SU-DHL-6 (cell line): ENCODE measurements around the gene MAML3.

ENCODE experiments used
- H2AFZ ChIP-seq: fragments of 200-600 bp; sonication (generic); 2 replicates; pipeline ENCODE4 v1.6.1; 2014; ENCODE audit warnings: low read depth, mild to moderate bottlenecking, moderate library complexity, mixed read lengths, antibody characterized with exemption, low read length; ENCODE audit not compliant: severe bottlenecking
- H3F3A ChIP-seq: fragments of 200-600 bp; shearing (Covaris generic); 2 replicates; pipeline ENCODE4 v1.6.0; 2016; ENCODE audit warnings: antibody characterized with exemption, mild to moderate bottlenecking; ENCODE audit not compliant: insufficient read depth
- H3K27ac ChIP-seq: fragments of 200-600 bp; sonication (generic); 2 replicates; pipeline ENCODE4 v1.5.1; 2016; ENCODE audit warnings: low read depth, mild to moderate bottlenecking, low read length, moderate library complexity, mixed read lengths
- H3K27me3 ChIP-seq: fragments of 200-600 bp; sonication (generic), shearing (Covaris generic); 2 replicates; pipeline ENCODE4 v1.6.0; 2014; ENCODE audit warnings: mild to moderate bottlenecking, low read length
- H3K36me3 ChIP-seq: fragments of 200-600 bp; sonication (generic); 2 replicates; pipeline ENCODE4 v1.6.1; 2014; ENCODE audit warnings: mild to moderate bottlenecking, low read length, mixed read lengths
- H3K4me2 ChIP-seq: fragments of 300-600, 200-600 bp; shearing (Covaris generic), sonication (generic); 2 replicates; pipeline ENCODE4 v1.6.0; 2014; ENCODE audit warnings: low read length, low read depth, mild to moderate bottlenecking; ENCODE audit not compliant: poor library complexity, severe bottlenecking
- H3K4me3 ChIP-seq: fragments of 200-600 bp; sonication (generic); 2 replicates; pipeline ENCODE4 v1.5.1; 2014; ENCODE audit warnings: antibody characterized with exemption, low read length, mild to moderate bottlenecking, mixed read lengths; ENCODE audit not compliant: insufficient read depth, poor library complexity, severe bottlenecking
- H3K79me2 ChIP-seq: fragments of 200-600 bp; sonication (generic); 2 replicates; pipeline ENCODE4 v1.6.1; 2014; ENCODE audit warnings: mild to moderate bottlenecking, low read length, moderate library complexity; ENCODE audit not compliant: insufficient read depth
- H3K9ac ChIP-seq: fragments of 200-600 bp; sonication (generic); 2 replicates; pipeline ENCODE4 v1.7.0; 2014; ENCODE audit warnings: mild to moderate bottlenecking, low read length
- H3K9me2 ChIP-seq: fragments of 200-600 bp; sonication (generic); replicated peaks from 2 replicates; pipeline ENCODE4 v1.6.1; 2014; ENCODE audit warnings: low read length; ENCODE audit not compliant: insufficient read depth
- H3K9me3 ChIP-seq: fragments of 200-600 bp; sonication (generic); 2 replicates; pipeline ENCODE4 v1.6.1; 2014; ENCODE audit warnings: low read length, mixed read lengths; ENCODE audit not compliant: insufficient read depth
- H4K20me1 ChIP-seq: fragments of 200-600 bp; sonication (generic); 2 replicates; pipeline ENCODE4 v1.6.1; 2014; ENCODE audit warnings: low read depth, mild to moderate bottlenecking, antibody characterized with exemption, low read length, moderate library complexity, mixed read lengths
- CTCF ChIP-seq: fragments of 200-600 bp; sonication (generic); IDR thresholded peaks from one replicate; pipeline ENCODE4 v1.5.1; 2017; ENCODE audit warnings: antibody characterized with exemption, mild to moderate bottlenecking, low read length, moderate library complexity; ENCODE audit not compliant: insufficient read depth, poor library complexity, severe bottlenecking
- EZH2phosphoT487 ChIP-seq: fragments of 200-600 bp; sonication (generic), shearing (Covaris generic); conservative IDR thresholded peaks from 2 replicates; pipeline ENCODE4 v1.6.1; 2018; ENCODE audit warnings: mild to moderate bottlenecking, antibody characterized with exemption, low read length, moderate library complexity, mixed read lengths

Gene MAML3

DNA sequence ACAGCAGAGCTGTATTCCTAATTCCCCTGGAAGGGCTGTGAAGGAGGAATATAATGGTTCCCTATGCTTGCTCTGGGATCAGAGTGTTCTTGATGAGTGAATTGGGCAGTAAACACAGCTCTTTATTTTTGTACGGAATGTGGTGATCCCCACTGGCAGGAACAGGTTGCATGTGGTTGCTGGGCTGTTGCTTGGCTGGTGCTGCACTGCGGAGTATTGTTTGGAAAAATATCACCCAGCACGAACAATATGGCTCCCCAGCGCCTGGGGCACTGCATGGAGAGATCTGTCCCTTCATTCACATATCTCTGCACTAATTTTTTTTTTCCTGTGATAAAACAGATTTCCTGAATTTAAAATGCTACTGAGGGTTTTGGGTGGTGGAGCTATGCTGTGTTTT, 368.6 kb downstream of the MAML3 start:
- H3K9me2 ChIP-seq = no peaks in the 10 kb centered on the region
- H3K27me3 ChIP-seq = no peaks in the 10 kb centered on the region
- no peaks in the 10 kb centered on the region for H3F3A ChIP-seq
- no peaks in the 10 kb centered on the region for H3K9me3 ChIP-seq
- no peak for TF ChIP-seq EZH2phosphoT487
- no peak for TF ChIP-seq CTCF
- no peaks in the 10 kb centered on the region for H3K79me2 ChIP-seq
- no peak overlapping the region for H3K4me3 ChIP-seq
- no peaks in the 10 kb centered on the region for H4K20me1 ChIP-seq
- no peak overlapping the region for H3K27ac ChIP-seq
- H2AFZ ChIP-seq = no peak overlapping the region
- H3K4me2 ChIP-seq = no peak overlapping the region
- H3K9ac ChIP-seq = no peak overlapping the region
- no peaks in the 10 kb centered on the region for H3K36me3 ChIP-seq

DNA sequence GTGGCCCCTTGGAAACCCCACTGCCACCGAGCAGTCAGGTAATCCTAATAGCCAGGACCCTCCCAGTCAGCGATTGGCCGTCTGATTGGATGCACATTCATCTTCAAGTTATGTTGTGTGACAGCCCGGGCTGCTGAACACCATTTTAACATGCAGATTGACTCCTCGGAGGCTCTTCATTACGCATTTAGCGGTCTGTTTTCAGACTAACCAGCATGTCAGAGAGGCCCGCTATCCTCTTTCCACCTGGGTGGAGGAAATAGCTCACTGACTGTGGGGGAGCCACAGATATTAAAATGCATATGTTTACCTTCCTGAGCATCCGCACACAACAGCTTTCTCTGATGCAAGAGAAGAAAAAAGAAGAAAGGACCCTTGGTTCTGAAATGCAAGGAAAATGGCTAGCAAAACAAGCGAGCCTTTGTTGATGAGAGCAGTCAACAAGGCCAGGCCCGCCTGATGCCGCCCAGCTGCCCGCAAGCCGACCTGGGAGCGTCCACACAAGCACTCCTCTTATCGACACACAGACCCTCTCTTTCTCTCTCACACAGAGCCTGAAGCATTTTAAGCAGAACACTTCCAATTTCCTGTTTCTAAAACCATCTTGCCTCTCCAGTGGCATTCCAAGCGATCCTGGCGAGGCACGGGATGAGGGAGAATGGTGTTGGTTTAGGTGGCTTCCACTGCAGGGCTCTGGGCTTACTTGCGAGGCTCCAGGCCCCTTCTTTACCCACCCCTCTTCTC, 370.1 kb downstream of the MAML3 start:
- H3K4me3 ChIP-seq = no peak overlapping the region
- TF ChIP-seq EZH2phosphoT487 = no peak
- no peak for TF ChIP-seq CTCF
- H3K4me2 ChIP-seq = no peak overlapping the region
- H3K27me3 ChIP-seq = no peaks in the 10 kb centered on the region
- no peak overlapping the region for H3K9ac ChIP-seq
- no peaks in the 10 kb centered on the region for H4K20me1 ChIP-seq
- H3K79me2 ChIP-seq = no peaks in the 10 kb centered on the region
- no peaks in the 10 kb centered on the region for H3K36me3 ChIP-seq
- H2AFZ ChIP-seq = no peak overlapping the region
- H3K9me2 ChIP-seq = no peaks in the 10 kb centered on the region
- no peaks in the 10 kb centered on the region for H3F3A ChIP-seq
- H3K9me3 ChIP-seq = no peaks in the 10 kb centered on the region
- H3K27ac ChIP-seq = no peak overlapping the region

DNA sequence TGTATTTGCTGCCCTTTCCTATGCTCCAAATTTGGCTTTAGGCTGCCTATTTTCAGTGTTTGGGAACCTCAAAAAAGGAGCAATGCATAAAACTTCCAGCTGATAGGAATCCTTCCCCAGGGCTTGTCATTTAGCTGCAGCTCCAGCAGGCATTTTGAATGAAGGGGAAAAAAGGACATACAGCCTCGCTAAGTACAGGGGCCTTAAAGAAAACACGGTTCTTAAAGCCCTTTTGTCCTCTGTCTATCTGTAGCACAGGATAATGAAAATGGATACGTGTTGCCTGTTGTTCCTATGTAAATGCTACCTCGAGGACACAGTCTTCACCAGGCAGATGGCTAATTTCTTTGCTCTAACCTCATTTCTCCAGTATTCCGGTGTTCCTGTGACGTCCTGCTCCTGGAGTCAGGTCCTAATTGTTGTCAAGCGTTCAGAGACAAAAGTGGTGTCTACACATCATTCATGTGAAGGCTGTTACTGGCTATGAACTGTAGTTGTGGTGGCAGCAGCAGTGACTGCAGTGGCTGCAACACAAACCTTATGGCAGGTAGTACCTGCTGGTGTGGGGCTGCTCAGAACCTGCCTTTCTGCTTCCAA, 371.0 kb downstream of the MAML3 start:
- Histone ChIP-seq H3K36me3 (no peaks in the 10 kb centered on the region), H3K9me3 (no peaks in the 10 kb centered on the region), H3K9ac (no peak overlapping the region), H3K4me2 (no peak overlapping the region), H4K20me1 (no peaks in the 10 kb centered on the region), H3K79me2 (no peaks in the 10 kb centered on the region), H3K9me2 (no peaks in the 10 kb centered on the region), H3K27me3 (no peaks in the 10 kb centered on the region), H3F3A (no peaks in the 10 kb centered on the region), H3K27ac (no peak overlapping the region), H2AFZ (no peak overlapping the region), H3K4me3 (no peak overlapping the region)
- no peak for TF ChIP-seq EZH2phosphoT487
- no peak for TF ChIP-seq CTCF
